ENCODE data around the gene PGBD2. TPM values are rescaled to one million over a fixed set of nuclear protein-coding genes. Genes with fewer than 3 reads are reported as not detected.

PGBD2 gene
- total RNA-seq, 1 experiment from 2014 or later, result 5.3 TPM

GRCh38 chr1:248871837-248872401 lies 34.1 kb upstream of the PGBD2 start:
- peak overlapping the region; percentile 79 for H3K4me2 ChIP-seq
- DNase-seq, result no peak
- no peaks in the 10 kb centered on the region for H3K9me3 ChIP-seq (ENCODE audit: insufficient read depth, low read depth)
- H3K9me2 ChIP-seq (ENCODE audit: insufficient read depth), result no peaks in the 10 kb centered on the region
- H3K36me3 ChIP-seq (ENCODE audit: low read depth), result no peaks in the 10 kb centered on the region
- peaks cover 23% of the 10 kb centered on the region for H3F3A ChIP-seq (ENCODE audit: insufficient read depth, low read depth)
- ChIA-PET POLR2A (ENCODE audit: unreplicated experiment) (no interaction called here), CTCF (no interaction called here)
- TF ChIP-seq EZH2 (IDR thresholded peaks at IDR 0.05; ENCODE audit: low read depth) (no peak), CTCF (conservative IDR thresholded peaks at IDR 0.05) (no peak)
- no TSS peak for BruUV-seq (replicated peaks)
- H3K4me3 ChIP-seq, result peak overlapping the region; percentile 75
- intact Hi-C loops (cut with micrococcal nuclease; ENCODE audit: unreplicated experiment), result no loop called here
- H3K79me2 ChIP-seq (ENCODE audit: low read depth), result no peaks in the 10 kb centered on the region
- peak overlapping the region; percentile 83 for H3K27ac ChIP-seq
- H2AFZ ChIP-seq, result peak overlapping the region; percentile 94; the same call in 1 of the 2 replicates
- no peaks in the 10 kb centered on the region for H3K27me3 ChIP-seq (ENCODE audit: insufficient read depth, low read depth)
- no peaks in the 10 kb centered on the region; the same call in 1 of the 2 replicates for H4K20me1 ChIP-seq (ENCODE audit: insufficient read depth)
- peaks cover 10% of the 10 kb centered on the region for H3K4me1 ChIP-seq (replicated peaks; ENCODE audit: insufficient read depth)

GRCh38 chr1:248872752-248873408 lies 33.2 kb upstream of the PGBD2 start:
- no peaks in the 10 kb centered on the region for H3K36me3 ChIP-seq (ENCODE audit: low read depth)
- no peaks in the 10 kb centered on the region for H3K79me2 ChIP-seq (ENCODE audit: low read depth)
- H3K9me2 ChIP-seq (ENCODE audit: insufficient read depth), result no peaks in the 10 kb centered on the region
- ChIA-PET CTCF (interaction anchor here (0.5 kb wide), 1 partner anchor 34 kb away, joined by 4 read pairs; no protein-coding TSS in a partner anchor), POLR2A (ENCODE audit: unreplicated experiment) (interaction anchor here (1.1 kb wide), 1 partner anchor 35 kb away, joined by 3 read pairs; the partner anchor contains the start of gene ZNF672)
- no peaks in the 10 kb centered on the region for H3K27me3 ChIP-seq (ENCODE audit: insufficient read depth, low read depth)
- DNase-seq, result peak; percentile 58 to 64
- H3F3A ChIP-seq (ENCODE audit: insufficient read depth, low read depth), result peaks cover 23% of the 10 kb centered on the region
- no peaks in the 10 kb centered on the region for H3K9me3 ChIP-seq (ENCODE audit: insufficient read depth, low read depth)
- no peaks in the 10 kb centered on the region; the same call in 1 of the 2 replicates for H4K20me1 ChIP-seq (ENCODE audit: insufficient read depth)
- BruUV-seq (replicated peaks), result TSS peak; percentile 65
- TF ChIP-seq EZH2 (IDR thresholded peaks at IDR 0.05; ENCODE audit: low read depth), result no peak
- no peak for TF ChIP-seq CTCF (conservative IDR thresholded peaks at IDR 0.05)
- peaks cover 10% of the 10 kb centered on the region for H3K4me1 ChIP-seq (replicated peaks; ENCODE audit: insufficient read depth)
- intact Hi-C loops (cut with micrococcal nuclease; ENCODE audit: unreplicated experiment), result loop anchor here (1.0 kb wide), 3 partner anchors 14 to 47 kb away; partner anchors contain the start of genes ZNF672 and ZNF692
- peak overlapping the region; percentile 75 for H3K4me3 ChIP-seq
- peak overlapping the region; percentile 94 for H2AFZ ChIP-seq
- peak overlapping the region; percentile 79 for H3K4me2 ChIP-seq
- peak overlapping the region; percentile 83 for H3K27ac ChIP-seq

- no TSS peak for BruUV-seq (replicated peaks)
These were observed 32.5 kb upstream of the PGBD2 start for GRCh38 chr1:248873409-248873992.

More at GRCh38 chr1:248873409-248873992, 32.5 kb upstream of the PGBD2 start:
- intact Hi-C loops (cut with micrococcal nuclease; ENCODE audit: unreplicated experiment), result loop anchor here (1.0 kb wide), 3 partner anchors 14 to 47 kb away; partner anchors contain the start of genes ZNF672 and ZNF692
- peak overlapping the region; percentile 83 for H3K27ac ChIP-seq
- H4K20me1 ChIP-seq (ENCODE audit: insufficient read depth), result no peaks in the 10 kb centered on the region; the same call in 1 of the 2 replicates
- no peaks in the 10 kb centered on the region for H3K36me3 ChIP-seq (ENCODE audit: low read depth)
- no peaks in the 10 kb centered on the region for H3K9me3 ChIP-seq (ENCODE audit: insufficient read depth, low read depth)
- H3K9me2 ChIP-seq (ENCODE audit: insufficient read depth), result no peaks in the 10 kb centered on the region
- peak overlapping the region; percentile 79 for H3K4me2 ChIP-seq
- peak overlapping the region; percentile 94 for H2AFZ ChIP-seq
- H3K4me1 ChIP-seq (replicated peaks; ENCODE audit: insufficient read depth), result peaks cover 10% of the 10 kb centered on the region
- POLR2A ChIA-PET (ENCODE audit: unreplicated experiment), result interaction anchor here (0.5 to 1.1 kb wide), 2 partner anchors 12 to 35 kb away, joined by 3 to 4 read pairs; partner anchors contain the start of gene ZNF672
- no peaks in the 10 kb centered on the region for H3K79me2 ChIP-seq (ENCODE audit: low read depth)
- no peaks in the 10 kb centered on the region for H3K27me3 ChIP-seq (ENCODE audit: insufficient read depth, low read depth)
- CTCF ChIA-PET, result interaction anchor here (0.5 kb wide), 1 partner anchor 33 kb away, joined by 4 read pairs; no protein-coding TSS in a partner anchor
- peaks cover 23% of the 10 kb centered on the region for H3F3A ChIP-seq (ENCODE audit: insufficient read depth, low read depth)
- peak overlapping the region; percentile 75 for H3K4me3 ChIP-seq
- no peak for TF ChIP-seq EZH2 (IDR thresholded peaks at IDR 0.05; ENCODE audit: low read depth)
- TF ChIP-seq CTCF (conservative IDR thresholded peaks at IDR 0.05), result no peak
- DNase-seq, result peak; percentile 89 to 98
